Fibroblast of skin of abdomen (primary cell): ENCODE results near the gene ZFR.
"Not testable (repeated sequence)": the region's sequence is repeated elsewhere in the genome, so short reads cannot be mapped to it uniquely, and the experiment has no call there.

Source experiments
- DNase-seq: peaks from one replicate; pipeline ENCODE4 v3.0.0-alpha.2; 2013

ZFR gene

GRCh38 chr5:32406650-32407049 lies 37.9 kb downstream of the ZFR start:
- no peak for DNase-seq

GRCh38 chr5:32405507-32405906 lies 39.0 kb downstream of the ZFR start:
- DNase-seq = no peak

- DNase-seq = no peak
These were observed 40.8 kb downstream of the ZFR start for GRCh38 chr5:32403760-32404159.

GRCh38 chr5:32400401-32400800 lies 44.1 kb downstream of the ZFR start:
- DNase-seq = no peak

GRCh38 chr5:32398754-32399153 lies 45.8 kb downstream of the ZFR start:
- not testable (repeated sequence) for DNase-seq

- DNase-seq = no peak
These were observed 49.6 kb downstream of the ZFR start for GRCh38 chr5:32394981-32395380.

- DNase-seq = no peak
These were observed 52.5 kb downstream of the ZFR start for GRCh38 chr5:32392039-32392438.

GRCh38 chr5:32390819-32391591 lies 53.5 kb downstream of the ZFR start:
- DNase-seq = peak; percentile 54

- DNase-seq = peak; percentile 17
These were observed 56.0 kb downstream of the ZFR start for GRCh38 chr5:32388432-32389129.

- no peak for DNase-seq
These were observed 56.7 kb downstream of the ZFR start for GRCh38 chr5:32387841-32388240.

- peak; percentile 4 for DNase-seq
These were observed 57.3 kb downstream of the ZFR start for GRCh38 chr5:32387211-32387610.

GRCh38 chr5:32384621-32385020 lies 59.9 kb downstream of the ZFR start:
- DNase-seq = no peak

- DNase-seq = no peak
These were observed 61.0 kb downstream of the ZFR start for GRCh38 chr5:32383586-32383985.

GRCh38 chr5:32383065-32383464 lies 61.5 kb downstream of the ZFR start:
- DNase-seq = no peak

GRCh38 chr5:32379421-32379820 lies 65.1 kb downstream of the ZFR start:
- no peak for DNase-seq

- DNase-seq = peak; percentile 2
These were observed 65.6 kb downstream of the ZFR start for GRCh38 chr5:32378966-32379365.

GRCh38 chr5:32369542-32370155 lies 74.9 kb downstream of the ZFR start:
- DNase-seq = no peak

- no peak for DNase-seq
These were observed 75.5 kb downstream of the ZFR start for GRCh38 chr5:32369032-32369431.

- not testable (repeated sequence) for DNase-seq
These were observed 77.3 kb downstream of the ZFR start for GRCh38 chr5:32367271-32367670.

- DNase-seq = no peak
These were observed 78.9 kb downstream of the ZFR start for GRCh38 chr5:32365623-32366022.

GRCh38 chr5:32363030-32363429 lies 81.5 kb downstream of the ZFR start:
- no peak for DNase-seq

GRCh38 chr5:32362527-32362926 lies 82.0 kb downstream of the ZFR start:
- DNase-seq = no peak

- no peak for DNase-seq
These were observed 83.6 kb downstream of the ZFR start for GRCh38 chr5:32360906-32361305.

GRCh38 chr5:32358611-32359010 lies 85.9 kb downstream of the ZFR start:
- no peak for DNase-seq
